NT2/D1 (cell line): ENCODE data around the gene ETV2.

Experiments used
- SUZ12 ChIP-seq: IDR thresholded peaks from 2 replicates; pipeline ENCODE4 v1.6.1; 2011; ENCODE audit not compliant: insufficient read length, insufficient read depth; ENCODE audit errors: extremely low read depth
- ZNF274 ChIP-seq: IDR thresholded peaks from 2 replicates; pipeline ENCODE4 v1.6.1; 2011; ENCODE audit warnings: mild to moderate bottlenecking, low read depth, low read length

DNA sequence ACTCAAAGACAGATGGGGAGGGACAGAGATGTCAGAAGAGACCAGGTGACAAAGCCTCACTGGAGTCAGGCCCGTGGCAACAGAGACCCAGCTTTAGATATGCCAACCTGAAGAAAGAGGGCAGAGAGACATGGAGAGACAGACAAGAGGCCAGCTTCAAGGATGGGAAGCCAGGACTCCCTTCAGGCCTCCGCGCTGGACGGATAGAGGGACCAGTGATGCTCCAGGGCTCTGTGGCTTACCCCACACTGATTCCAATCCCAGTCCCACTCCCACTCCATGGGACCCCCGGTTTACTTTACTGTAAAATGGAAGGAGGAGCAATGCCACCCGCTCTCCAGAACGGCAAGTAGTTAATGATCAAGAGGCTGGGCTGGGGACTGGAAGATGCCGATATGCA, 1.7 kb upstream of the ETV2 start:
- TF ChIP-seq SUZ12 (no peak), ZNF274 (no peak)
